Neural progenitor cell (in vitro differentiated cells): ENCODE data around the gene FAM89A. TPM values are rescaled to one million over a fixed set of nuclear protein-coding genes. Genes with fewer than 3 reads are reported as not detected.

Experiments used
- DNase-seq: peaks from one replicate; pipeline ENCODE4 v3.0.0-alpha.2; 2016; ENCODE audit warnings: low spot score
- H2AFZ ChIP-seq: fragments of 200-600 bp; sonication (generic); replicated peaks from 2 replicates; pipeline ENCODE4 v1.6.1; 2016; ENCODE audit warnings: antibody characterized with exemption
- H3F3A ChIP-seq: fragments of 200-600 bp; sonication (generic); 2 replicates; pipeline ENCODE4 v1.6.1; 2016; ENCODE audit warnings: antibody characterized with exemption, low read depth
- H3K27ac ChIP-seq: fragments of 200-600 bp; sonication (generic); 2 replicates; pipeline ENCODE4 v1.5.1; 2016; ENCODE audit warnings: mild to moderate bottlenecking
- H3K27me3 ChIP-seq: fragments of 200-600 bp; sonication (generic); 2 replicates; pipeline ENCODE4 v1.6.1; 2016; ENCODE audit warnings: mild to moderate bottlenecking, moderate library complexity
- H3K36me3 ChIP-seq: fragments of 200-600 bp; sonication (generic); 2 replicates; pipeline ENCODE4 v1.5.1; 2016
- H3K4me1 ChIP-seq: fragments of 200-600 bp; sonication (generic); 2 replicates; pipeline ENCODE4 v1.6.1; 2016; ENCODE audit warnings: mixed run types
- H3K4me2 ChIP-seq: fragments of 200-600 bp; sonication (generic); 2 replicates; pipeline ENCODE4 v1.6.1; 2016
- H3K4me3 ChIP-seq: fragments of 200-600 bp; sonication (generic); 2 replicates; pipeline ENCODE4 v1.5.1; 2016
- H3K79me2 ChIP-seq: fragments of 200-600 bp; sonication (generic); 2 replicates; pipeline ENCODE4 v1.6.1; 2016; ENCODE audit warnings: low read depth
- H3K9ac ChIP-seq: fragments of 200-600 bp; sonication (generic); 2 replicates; pipeline ENCODE4 v1.6.1; 2016
- H3K9me3 ChIP-seq: fragments of 200-600 bp; sonication (generic); 2 replicates; pipeline ENCODE4 v1.5.1; 2016; ENCODE audit warnings: low read depth
- H4K20me1 ChIP-seq: fragments of 200-600 bp; sonication (generic); 2 replicates; pipeline ENCODE4 v1.6.1; 2016; ENCODE audit warnings: low read depth
- H3K27ac Mint-ChIP-seq: 3 replicates; pipeline ENCODE4 v1.8.0; 2021; ENCODE audit warnings: mixed read lengths
- H3K27me3 Mint-ChIP-seq: 2 replicates; pipeline ENCODE4 v1.8.0; 2022; ENCODE audit warnings: low read depth, mild to moderate bottlenecking, inconsistent platforms, moderate library complexity, mixed read lengths; ENCODE audit not compliant: insufficient read depth
- H3K36me3 Mint-ChIP-seq: 3 replicates; pipeline ENCODE4 v1.8.0; 2021; ENCODE audit warnings: mixed read lengths
- H3K4me1 Mint-ChIP-seq: 3 replicates; pipeline ENCODE4 v1.8.0; 2021; ENCODE audit warnings: mixed read lengths
- H3K4me3 Mint-ChIP-seq: 3 replicates; pipeline ENCODE4 v1.8.0; 2021; ENCODE audit warnings: mild to moderate bottlenecking, moderate library complexity, mixed read lengths
- H3K9me3 Mint-ChIP-seq: 3 replicates; pipeline ENCODE4 v1.8.0; 2020; ENCODE audit warnings: mixed read lengths
- EZH2 ChIP-seq: fragments of 200-600 bp; sonication (generic); IDR thresholded peaks from 2 replicates; pipeline ENCODE4 v1.6.1; 2017; ENCODE audit warnings: antibody characterized with exemption, mild to moderate bottlenecking, moderate library complexity
- EZH2phosphoT487 ChIP-seq: fragments of 200-600 bp; sonication (generic); IDR thresholded peaks from 2 replicates; pipeline ENCODE4 v1.6.1; 2017; ENCODE audit warnings: antibody characterized with exemption
- total RNA-seq: library from RNA; depleted of rRNA; stranded (reverse); fragments of >200 nt; gene quantifications from 2 replicates; pipeline ENCODE4 v1.2.3, GENCODE V29; 2015; ENCODE audit warnings: low replicate concordance
- TF ChIP-seq, protein P1 (sequence below): fragments of 200-600 bp; sonication (generic); IDR thresholded peaks from 2 replicates; pipeline ENCODE4 v1.5.1; 2017; ENCODE audit warnings: antibody characterized with exemption, mild to moderate bottlenecking

FAM89A gene
- total RNA-seq, 1 donor from 2014 or later, result 2.1 TPM

DNA sequence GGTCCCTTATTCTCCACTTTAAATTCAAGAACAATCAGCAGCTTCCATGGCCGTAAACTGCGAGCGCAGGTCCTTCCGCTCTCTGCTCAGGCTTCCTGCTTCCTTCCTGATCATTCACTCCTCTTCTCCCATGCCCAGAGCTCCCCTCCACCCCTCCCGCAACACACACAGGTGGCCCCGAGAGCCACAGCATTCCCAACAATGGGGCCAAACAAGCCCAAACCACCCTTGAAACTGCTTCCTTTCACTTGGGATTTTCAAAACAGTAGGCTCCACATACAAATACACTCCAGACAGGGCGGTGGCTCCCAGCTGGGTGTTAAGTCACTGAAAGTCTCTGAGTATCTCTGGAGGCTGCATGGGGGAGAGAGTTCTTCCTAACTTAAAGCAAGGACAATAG is 11.4 kb downstream of the FAM89A start:
- Histone ChIP-seq H4K20me1 (no peaks in the 10 kb centered on the region), H3K9ac (no peak overlapping the region), H3K4me1 (peaks cover 4% of the 10 kb centered on the region), H3K9me3 (no peaks in the 10 kb centered on the region), H3K4me2 (peak overlapping the region; percentile 55), H3K4me3 (no peak overlapping the region), H2AFZ (no peak overlapping the region), H3K27ac (no peak overlapping the region), H3K36me3 (no peaks in the 10 kb centered on the region), H3F3A (no peaks in the 10 kb centered on the region), H3K27me3 (peaks cover 33% of the 10 kb centered on the region), H3K79me2 (no peaks in the 10 kb centered on the region)
- H3K4me3 Mint-ChIP-seq, result peak overlapping the region; percentile 36
- H3K4me1 Mint-ChIP-seq, result peaks cover 11% of the 10 kb centered on the region
- peaks cover 2% of the 10 kb centered on the region for H3K27me3 Mint-ChIP-seq
- DNase-seq, result peak; percentile 71
- H3K27ac Mint-ChIP-seq, result no peak overlapping the region
- no peaks in the 10 kb centered on the region for H3K9me3 Mint-ChIP-seq
- TF ChIP-seq EZH2 (no peak), EZH2phosphoT487 (no peak)
- TF ChIP-seq, protein P1, sequence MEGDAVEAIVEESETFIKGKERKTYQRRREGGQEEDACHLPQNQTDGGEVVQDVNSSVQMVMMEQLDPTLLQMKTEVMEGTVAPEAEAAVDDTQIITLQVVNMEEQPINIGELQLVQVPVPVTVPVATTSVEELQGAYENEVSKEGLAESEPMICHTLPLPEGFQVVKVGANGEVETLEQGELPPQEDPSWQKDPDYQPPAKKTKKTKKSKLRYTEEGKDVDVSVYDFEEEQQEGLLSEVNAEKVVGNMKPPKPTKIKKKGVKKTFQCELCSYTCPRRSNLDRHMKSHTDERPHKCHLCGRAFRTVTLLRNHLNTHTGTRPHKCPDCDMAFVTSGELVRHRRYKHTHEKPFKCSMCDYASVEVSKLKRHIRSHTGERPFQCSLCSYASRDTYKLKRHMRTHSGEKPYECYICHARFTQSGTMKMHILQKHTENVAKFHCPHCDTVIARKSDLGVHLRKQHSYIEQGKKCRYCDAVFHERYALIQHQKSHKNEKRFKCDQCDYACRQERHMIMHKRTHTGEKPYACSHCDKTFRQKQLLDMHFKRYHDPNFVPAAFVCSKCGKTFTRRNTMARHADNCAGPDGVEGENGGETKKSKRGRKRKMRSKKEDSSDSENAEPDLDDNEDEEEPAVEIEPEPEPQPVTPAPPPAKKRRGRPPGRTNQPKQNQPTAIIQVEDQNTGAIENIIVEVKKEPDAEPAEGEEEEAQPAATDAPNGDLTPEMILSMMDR, result no peak
- no peaks in the 10 kb centered on the region for H3K36me3 Mint-ChIP-seq

DNA sequence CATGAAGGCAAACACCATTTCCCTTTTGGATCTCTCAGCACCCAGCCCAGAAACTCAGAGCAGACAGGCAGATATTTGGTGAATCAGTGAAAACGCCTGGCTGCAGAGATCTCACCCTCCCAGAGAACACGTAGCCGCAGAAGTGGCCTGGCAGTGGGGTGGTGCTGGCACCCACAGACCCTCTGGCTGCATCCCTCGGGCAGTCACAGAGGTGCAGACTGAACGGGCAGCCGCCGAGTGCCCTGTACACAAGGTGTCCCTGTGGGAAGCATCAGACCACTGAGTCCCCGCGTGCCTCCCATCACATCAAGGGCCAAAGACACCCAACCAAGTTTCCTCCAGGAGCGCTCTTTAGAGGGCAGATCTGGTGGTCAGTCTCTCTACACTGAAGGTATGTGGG is 12.1 kb downstream of the FAM89A start:
- Histone ChIP-seq H3K9me3 (no peaks in the 10 kb centered on the region), H3K9ac (no peak overlapping the region), H3K27ac (no peak overlapping the region), H3K4me1 (peaks cover 4% of the 10 kb centered on the region), H2AFZ (no peak overlapping the region), H3K36me3 (no peaks in the 10 kb centered on the region), H3F3A (no peaks in the 10 kb centered on the region), H3K79me2 (no peaks in the 10 kb centered on the region), H3K27me3 (peaks cover 26% of the 10 kb centered on the region), H3K4me3 (no peak overlapping the region), H3K4me2 (peak overlapping the region; percentile 55), H4K20me1 (no peaks in the 10 kb centered on the region)
- Mint-ChIP-seq H3K4me1 (peaks cover 11% of the 10 kb centered on the region), H3K27me3 (peaks cover 2% of the 10 kb centered on the region), H3K36me3 (no peaks in the 10 kb centered on the region), H3K4me3 (no peak overlapping the region), H3K9me3 (no peaks in the 10 kb centered on the region), H3K27ac (no peak overlapping the region)
- DNase-seq, result no peak
- TF ChIP-seq EZH2, result no peak
- no peak for TF ChIP-seq EZH2phosphoT487

DNA sequence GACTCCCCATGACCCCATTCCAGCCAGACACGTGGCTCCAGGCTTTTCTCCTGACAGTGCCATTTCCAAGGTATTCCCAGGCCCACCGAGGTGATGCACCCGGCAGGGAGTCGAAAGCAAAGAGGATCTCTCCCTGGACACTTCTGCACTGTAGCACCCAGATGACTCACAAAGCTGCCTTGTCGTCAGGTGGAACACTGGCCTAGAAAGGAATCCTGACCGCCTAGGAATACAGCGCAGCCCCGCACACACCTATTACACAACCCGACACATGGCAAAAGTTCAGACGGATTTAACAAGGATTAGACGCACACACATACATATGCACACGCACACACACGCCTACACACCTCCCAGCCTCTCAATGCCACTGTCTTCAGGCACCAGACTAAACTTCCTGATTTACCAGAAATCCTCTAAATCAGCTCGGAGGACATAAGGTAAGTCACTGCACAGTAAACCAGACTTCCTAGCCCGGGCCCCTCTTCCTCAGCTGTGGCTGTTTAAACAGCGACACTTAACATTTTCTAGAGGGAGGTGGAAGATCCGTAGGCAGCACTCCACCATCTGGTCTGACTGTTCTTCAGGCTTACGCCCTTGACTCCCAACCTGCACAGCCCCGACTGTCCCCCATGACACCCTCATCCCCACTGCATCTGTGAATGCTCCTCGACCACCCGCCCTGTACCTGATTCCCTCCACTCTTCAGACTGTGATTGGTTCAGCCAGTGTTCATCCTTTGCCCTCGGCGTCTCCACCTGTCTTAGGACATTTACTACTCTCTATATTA is 12.7 kb downstream of the FAM89A start:
- Histone ChIP-seq H3K4me3 (no peak overlapping the region), H3K4me2 (no peak overlapping the region), H3K27ac (no peak overlapping the region), H3K9ac (no peak overlapping the region), H3K4me1 (peaks cover 4% of the 10 kb centered on the region), H3K27me3 (peaks cover 20% of the 10 kb centered on the region), H3K9me3 (no peaks in the 10 kb centered on the region), H3F3A (no peaks in the 10 kb centered on the region), H2AFZ (no peak overlapping the region), H3K79me2 (no peaks in the 10 kb centered on the region), H4K20me1 (no peaks in the 10 kb centered on the region), H3K36me3 (no peaks in the 10 kb centered on the region)
- Mint-ChIP-seq H3K9me3 (no peaks in the 10 kb centered on the region), H3K36me3 (no peaks in the 10 kb centered on the region), H3K27ac (peak overlapping the region; percentile 4), H3K4me3 (no peak overlapping the region), H3K27me3 (peaks cover 2% of the 10 kb centered on the region), H3K4me1 (peaks cover 11% of the 10 kb centered on the region)
- DNase-seq, result no peak
- TF ChIP-seq, protein P1, result no peak
- TF ChIP-seq EZH2 (no peak), EZH2phosphoT487 (no peak)

- no peak overlapping the region for H3K4me2 ChIP-seq
- no peak overlapping the region for H3K9ac ChIP-seq
- Mint-ChIP-seq H3K27ac (no peak overlapping the region), H3K4me3 (no peak overlapping the region), H3K4me1 (peaks cover 11% of the 10 kb centered on the region), H3K9me3 (no peaks in the 10 kb centered on the region), H3K27me3 (peaks cover 3% of the 10 kb centered on the region), H3K36me3 (peaks cover 2% of the 10 kb centered on the region)
- H4K20me1 ChIP-seq, result no peaks in the 10 kb centered on the region
- H3K36me3 ChIP-seq, result no peaks in the 10 kb centered on the region
- peaks cover 4% of the 10 kb centered on the region for H3K4me1 ChIP-seq
- H3K79me2 ChIP-seq, result no peaks in the 10 kb centered on the region
- no peaks in the 10 kb centered on the region for H3F3A ChIP-seq
- H3K4me3 ChIP-seq, result no peak overlapping the region
- no peak for DNase-seq
- TF ChIP-seq EZH2 (no peak), EZH2phosphoT487 (no peak)
- TF ChIP-seq, protein P1, result no peak
- H3K9me3 ChIP-seq, result no peaks in the 10 kb centered on the region
- peaks cover 20% of the 10 kb centered on the region for H3K27me3 ChIP-seq
- H3K27ac ChIP-seq, result no peak overlapping the region
- no peak overlapping the region for H2AFZ ChIP-seq
Observed at GRCh38 chr1:231026576-231026975, 13.5 kb downstream of the FAM89A start.
